GM12878 (cell line): ENCODE measurements around the gene CD300H. TPM values are rescaled to one million over a fixed set of nuclear protein-coding genes. Genes with fewer than 3 reads are reported as not detected.

Experiments
- ATAC-seq: fragments of 200-7000 bp; cut with Tn5 transposase; 3 replicates; pipeline ENCODE4 v1.9.1; 2020; ENCODE audit warnings: mild to moderate bottlenecking, moderate library complexity
- BruUV-seq: library from RNA; stranded (reverse); fragments of 400-500 nt; replicated peaks from 2 replicates; lab custom pipeline; 2021; lab: Mats Ljungman, UMichigan
- CTCF ChIA-PET: fragments of 300-600 bp; sonication (Branson Sonifier 250); formaldehyde crosslinking; extraction: SDS; loops from one replicate; lab custom pipeline; 2021; ENCODE audit warnings: inconsistent platforms; lab: Yijun Ruan, JAX
- POLR2A ChIA-PET: fragments of 350-600 bp; formaldehyde crosslinking; extraction: SDS; loops from one replicate; lab custom pipeline; 2021; ENCODE audit warnings: inconsistent platforms; lab: Charles Lee
- RAD21 ChIA-PET: fragments of 300-600 bp; sonication (Branson Sonifier 250); formaldehyde crosslinking; loops from one replicate; lab custom pipeline; 2023; ENCODE audit warnings: antibody characterized with exemption; ENCODE audit not compliant: unreplicated experiment; lab: Charles Lee
- SMC1A ChIA-PET: fragments of 300-600 bp; sonication (Branson Sonifier 250); formaldehyde crosslinking; loops from one replicate; lab custom pipeline; 2023; ENCODE audit not compliant: unreplicated experiment, uncharacterized antibody; lab: Charles Lee
- DNase-seq: peaks from one replicate; pipeline ENCODE4 v3.0.0-alpha.2; 2011; ENCODE audit warnings: low read depth, low spot score
- FAIRE-seq: peaks from 3 replicates; lab custom pipeline; 2011; peaks lifted over from hg19 to GRCh38; lab: Jason Lieb, UNC
- H2AFZ ChIP-seq: 2 replicates; pipeline ENCODE4 v1.6.0; 2011; ENCODE audit warnings: low read depth, low read length, control low read depth; ENCODE audit not compliant: control insufficient read depth
- H3K27ac ChIP-seq: 2 replicates; pipeline ENCODE4 v1.5.1; 2011; ENCODE audit warnings: control low read depth; ENCODE audit not compliant: control insufficient read depth, insufficient read depth
- H3K27me3 ChIP-seq, 2 experiments: replicated peaks in 1 of 2; 2 replicates each; pipeline versions ENCODE4 v1.6.0 to v1.6.1; 2011; ENCODE audit warnings: low read length in 1 of 2; ENCODE audit not compliant: control insufficient read depth in 2 of 2, insufficient read depth in 2 of 2
- H3K36me3 ChIP-seq, 2 experiments: 2 replicates each; pipeline ENCODE4 v1.5.1; 2011; ENCODE audit warnings: low read length in 1 of 2; ENCODE audit not compliant: control insufficient read depth in 2 of 2, insufficient read depth in 2 of 2
- H3K4me1 ChIP-seq: 2 replicates; pipeline ENCODE4 v1.6.1; 2011; ENCODE audit warnings: mild to moderate bottlenecking, low read length, moderate library complexity, mixed read lengths; ENCODE audit not compliant: control insufficient read depth, insufficient read depth
- H3K4me2 ChIP-seq: 2 replicates; pipeline ENCODE4 v1.6.0; 2011; ENCODE audit warnings: control low read depth; ENCODE audit not compliant: control insufficient read depth, insufficient read depth
- H3K4me3 ChIP-seq: fragments of 200-600 bp; sonication (generic); 2 replicates; pipeline ENCODE4 v1.5.1; 2016
- H3K79me2 ChIP-seq: 2 replicates; pipeline ENCODE4 v1.6.0; 2011; ENCODE audit warnings: low read length; ENCODE audit not compliant: control insufficient read depth, insufficient read depth
- H3K9ac ChIP-seq: 2 replicates; pipeline ENCODE4 v1.8.0; 2011; ENCODE audit warnings: low read length, control low read depth, mixed read lengths; ENCODE audit not compliant: control insufficient read depth, insufficient read depth
- H3K9me3 ChIP-seq: replicated peaks from 3 replicates; pipeline ENCODE4 v1.5.1; 2011; ENCODE audit warnings: mild to moderate bottlenecking, low read length; ENCODE audit not compliant: control insufficient read depth, insufficient read depth
- H4K20me1 ChIP-seq: 2 replicates; pipeline ENCODE4 v1.6.0; 2011; ENCODE audit not compliant: control insufficient read depth, insufficient read depth
- BCL11A ChIP-seq: IDR thresholded peaks from 2 replicates; pipeline ENCODE4 v1.6.1; 2011; ENCODE audit warnings: low read depth, low read length
- GATAD2B ChIP-seq: fragments of 450-650 bp; conservative IDR thresholded peaks from 2 replicates; pipeline ENCODE4 v1.6.1; 2017; ENCODE audit warnings: low read depth, mild to moderate bottlenecking, moderate library complexity
- JUND ChIP-seq: IDR thresholded peaks from 2 replicates; pipeline ENCODE4 v1.6.1; 2012; ENCODE audit warnings: low read depth, mild to moderate bottlenecking, low read length, improper control_type of control experiment, moderate library complexity
- MYB ChIP-seq: fragments of 150-350 bp; IDR thresholded peaks from 2 replicates; pipeline ENCODE4 v1.6.1; 2014; ENCODE audit warnings: mild to moderate bottlenecking, low read depth, low read length, borderline replicate concordance
- NFIC ChIP-seq: IDR thresholded peaks from 2 replicates; pipeline ENCODE4 v1.6.1; 2012; ENCODE audit warnings: low read depth, mild to moderate bottlenecking, inconsistent platforms, low read length, moderate library complexity
- NR2F1 ChIP-seq: fragments of 450-650 bp; conservative IDR thresholded peaks from 2 replicates; pipeline ENCODE4 v1.6.1; 2017; ENCODE audit warnings: mild to moderate bottlenecking
- TCF7 ChIP-seq: IDR thresholded peaks from 2 replicates; pipeline ENCODE4 v1.6.1; 2014; ENCODE audit warnings: antibody characterized with exemption, borderline replicate concordance
- YBX1 ChIP-seq: fragments of 450-650 bp; IDR thresholded peaks from 2 replicates; pipeline ENCODE4 v1.6.1; 2016; ENCODE audit warnings: antibody characterized with exemption
- ZZZ3 ChIP-seq: IDR thresholded peaks from 2 replicates; pipeline ENCODE4 v1.6.1; 2011; ENCODE audit warnings: low read depth; ENCODE audit not compliant: control insufficient read depth, insufficient read length
- WGBS: methylation state at CpG from one replicate; pipeline ENCODE4 v1.1.6; 2016; ENCODE audit warnings: low lambda C conversion rate; ENCODE audit not compliant: insufficient replicate concordance, insufficient coverage; ENCODE audit errors: missing lambda C conversion rate; 5-methylcytosine and 5-hydroxymethylcytosine counted together
- in situ Hi-C: fragments of 300-500 bp; cut with MboI; formaldehyde crosslinking; loops from 9 replicates; pipeline ENCODE4 v1.14.3; 2018; ENCODE audit warnings: mixed read lengths
- intact Hi-C: fragments of 100-400 bp; cut with micrococcal nuclease; formaldehyde crosslinking; loops from one replicate; pipeline ENCODE4 v1.14.2; 2022; ENCODE audit not compliant: unreplicated experiment
- polyA plus RNA-seq, 11 experiments: library from polyadenylated mRNA; depleted of rRNA in 4 of 11; unstranded in 6 of 11; stranded (reverse) in 5 of 11; fragments of >200 nt; fragmentation: Nextera tagmentation in 4 of 11; fragmentation: Illumina TruSeq in 1 of 11; extraction: Ambion mirVana in 4 of 11; extraction: Trizol in 1 of 11; gene quantifications; 1 replicate in 1 of 11; 2 replicates in 10 of 11; pipeline versions ENCODE4 v1.2.1 to v1.2.3, GENCODE V29; 2011 to 2016; ENCODE audit warnings: inconsistent platforms in 2 of 11, missing spikeins in 2 of 11, low read depth in 1 of 11
- total RNA-seq, 4 experiments: library from RNA; depleted of rRNA in 3 of 4; stranded (reverse); fragments of >200 nt in 3 of 4; fragmentation: Illumina TruSeq in 1 of 4; extraction: Trizol in 1 of 4; gene quantifications; 2 replicates each; pipeline versions ENCODE4 v1.2.1 to v1.2.3, GENCODE V29; 2013 to 2021
- TF ChIP-seq, protein P1 (sequence below): IDR thresholded peaks from 2 replicates; pipeline ENCODE4 v1.6.1; 2012; ENCODE audit warnings: low read length, inconsistent platforms
- TF ChIP-seq, protein P2 (sequence below): fragments of 450-650 bp; IDR thresholded peaks from 2 replicates; pipeline ENCODE4 v1.6.1; 2016; ENCODE audit warnings: mild to moderate bottlenecking
- TF ChIP-seq, protein P3 (sequence below): IDR thresholded peaks from 2 replicates; pipeline ENCODE4 v1.6.1; 2011; ENCODE audit warnings: low read depth, low read length, improper control_type of control experiment, borderline replicate concordance
- TF ChIP-seq, protein P4 (sequence below): fragments of 450-650 bp; IDR thresholded peaks from 2 replicates; pipeline ENCODE4 v1.6.1; 2017; ENCODE audit warnings: mild to moderate bottlenecking, low read depth, inconsistent platforms; ENCODE audit not compliant: poor library complexity, severe bottlenecking

The CD300H gene
- total and polyA plus RNA-seq, 10 of the 15 experiments (the other 5 are each of a cell fraction or from before 2014, with no cell fraction given) = not detected

GRCh38 chr17:74525465-74525725 is 41.9 kb downstream of the CD300H start:
- in situ Hi-C loops = no loop called here
- SMC1A ChIA-PET = no interaction called here
- DNase-seq (no peak), FAIRE-seq (peak; percentile 89), ATAC-seq (no peak)
- no peaks in the 10 kb centered on the region; a peak in 1 of 4 replicates for H3K27me3 ChIP-seq
- no peaks in the 10 kb centered on the region for H3K79me2 ChIP-seq
- H3K27ac ChIP-seq = no peak overlapping the region
- TF ChIP-seq YBX1 (no peak), NR2F1 (no peak), MYB (no peak), ZZZ3 (no peak), BCL11A (no peak), NFIC (no peak), JUND (no peak), GATAD2B (no peak), TCF7 (no peak)
- TF ChIP-seq, protein P1, sequence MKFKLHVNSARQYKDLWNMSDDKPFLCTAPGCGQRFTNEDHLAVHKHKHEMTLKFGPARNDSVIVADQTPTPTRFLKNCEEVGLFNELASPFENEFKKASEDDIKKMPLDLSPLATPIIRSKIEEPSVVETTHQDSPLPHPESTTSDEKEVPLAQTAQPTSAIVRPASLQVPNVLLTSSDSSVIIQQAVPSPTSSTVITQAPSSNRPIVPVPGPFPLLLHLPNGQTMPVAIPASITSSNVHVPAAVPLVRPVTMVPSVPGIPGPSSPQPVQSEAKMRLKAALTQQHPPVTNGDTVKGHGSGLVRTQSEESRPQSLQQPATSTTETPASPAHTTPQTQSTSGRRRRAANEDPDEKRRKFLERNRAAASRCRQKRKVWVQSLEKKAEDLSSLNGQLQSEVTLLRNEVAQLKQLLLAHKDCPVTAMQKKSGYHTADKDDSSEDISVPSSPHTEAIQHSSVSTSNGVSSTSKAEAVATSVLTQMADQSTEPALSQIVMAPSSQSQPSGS = no peak
- TF ChIP-seq, protein P2, sequence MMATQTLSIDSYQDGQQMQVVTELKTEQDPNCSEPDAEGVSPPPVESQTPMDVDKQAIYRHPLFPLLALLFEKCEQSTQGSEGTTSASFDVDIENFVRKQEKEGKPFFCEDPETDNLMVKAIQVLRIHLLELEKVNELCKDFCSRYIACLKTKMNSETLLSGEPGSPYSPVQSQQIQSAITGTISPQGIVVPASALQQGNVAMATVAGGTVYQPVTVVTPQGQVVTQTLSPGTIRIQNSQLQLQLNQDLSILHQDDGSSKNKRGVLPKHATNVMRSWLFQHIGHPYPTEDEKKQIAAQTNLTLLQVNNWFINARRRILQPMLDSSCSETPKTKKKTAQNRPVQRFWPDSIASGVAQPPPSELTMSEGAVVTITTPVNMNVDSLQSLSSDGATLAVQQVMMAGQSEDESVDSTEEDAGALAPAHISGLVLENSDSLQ = no peak
- TF ChIP-seq, protein P3, sequence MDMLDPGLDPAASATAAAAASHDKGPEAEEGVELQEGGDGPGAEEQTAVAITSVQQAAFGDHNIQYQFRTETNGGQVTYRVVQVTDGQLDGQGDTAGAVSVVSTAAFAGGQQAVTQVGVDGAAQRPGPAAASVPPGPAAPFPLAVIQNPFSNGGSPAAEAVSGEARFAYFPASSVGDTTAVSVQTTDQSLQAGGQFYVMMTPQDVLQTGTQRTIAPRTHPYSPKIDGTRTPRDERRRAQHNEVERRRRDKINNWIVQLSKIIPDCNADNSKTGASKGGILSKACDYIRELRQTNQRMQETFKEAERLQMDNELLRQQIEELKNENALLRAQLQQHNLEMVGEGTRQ = no peak
- TF ChIP-seq, protein P4, sequence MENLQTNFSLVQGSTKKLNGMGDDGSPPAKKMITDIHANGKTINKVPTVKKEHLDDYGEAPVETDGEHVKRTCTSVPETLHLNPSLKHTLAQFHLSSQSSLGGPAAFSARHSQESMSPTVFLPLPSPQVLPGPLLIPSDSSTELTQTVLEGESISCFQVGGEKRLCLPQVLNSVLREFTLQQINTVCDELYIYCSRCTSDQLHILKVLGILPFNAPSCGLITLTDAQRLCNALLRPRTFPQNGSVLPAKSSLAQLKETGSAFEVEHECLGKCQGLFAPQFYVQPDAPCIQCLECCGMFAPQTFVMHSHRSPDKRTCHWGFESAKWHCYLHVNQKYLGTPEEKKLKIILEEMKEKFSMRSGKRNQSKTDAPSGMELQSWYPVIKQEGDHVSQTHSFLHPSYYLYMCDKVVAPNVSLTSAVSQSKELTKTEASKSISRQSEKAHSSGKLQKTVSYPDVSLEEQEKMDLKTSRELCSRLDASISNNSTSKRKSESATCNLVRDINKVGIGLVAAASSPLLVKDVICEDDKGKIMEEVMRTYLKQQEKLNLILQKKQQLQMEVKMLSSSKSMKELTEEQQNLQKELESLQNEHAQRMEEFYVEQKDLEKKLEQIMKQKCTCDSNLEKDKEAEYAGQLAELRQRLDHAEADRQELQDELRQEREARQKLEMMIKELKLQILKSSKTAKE = no peak
- no peaks in the 10 kb centered on the region for H4K20me1 ChIP-seq
- H3K36me3 ChIP-seq = no peaks in the 10 kb centered on the region
- no peak overlapping the region for H3K9ac ChIP-seq
- 29% methylated on average over 1 of the region's 1 CpG for WGBS
- H2AFZ ChIP-seq = no peak overlapping the region
- H3K9me3 ChIP-seq = no peaks in the 10 kb centered on the region; the same call in 2 of the 3 replicates
- POLR2A ChIA-PET = interaction anchor here (0.6 kb wide), 1 partner anchor 57 kb away, joined by 3 read pairs; no protein-coding TSS in a partner anchor
- intact Hi-C loops = no loop called here
- H3K4me2 ChIP-seq = no peak overlapping the region
- H3K4me1 ChIP-seq = peaks cover 13% of the 10 kb centered on the region
- RAD21 ChIA-PET = interaction anchor here (1.9 to 4.7 kb wide), 2 partner anchors 13 to 146 kb away, joined by 11 to 22 read pairs; no protein-coding TSS in a partner anchor
- no TSS peak for BruUV-seq
- CTCF ChIA-PET = interaction anchor here (1.2 kb wide), 1 partner anchor 132 kb away, joined by 4 read pairs; no protein-coding TSS in a partner anchor
- H3K4me3 ChIP-seq = no peak overlapping the region
